HG03139 (cell line): ENCODE data around the gene CORO6.

Experiments
- ATAC-seq: cut with Tn5 transposase; IDR thresholded peaks from one replicate; pipeline ENCODE4 v1.9.1; 2021; ENCODE audit not compliant: unreplicated experiment

Gene CORO6

GRCh38 chr17:29613856-29614255, 8.9 kb downstream of the CORO6 start:
- no peak for ATAC-seq

DNA sequence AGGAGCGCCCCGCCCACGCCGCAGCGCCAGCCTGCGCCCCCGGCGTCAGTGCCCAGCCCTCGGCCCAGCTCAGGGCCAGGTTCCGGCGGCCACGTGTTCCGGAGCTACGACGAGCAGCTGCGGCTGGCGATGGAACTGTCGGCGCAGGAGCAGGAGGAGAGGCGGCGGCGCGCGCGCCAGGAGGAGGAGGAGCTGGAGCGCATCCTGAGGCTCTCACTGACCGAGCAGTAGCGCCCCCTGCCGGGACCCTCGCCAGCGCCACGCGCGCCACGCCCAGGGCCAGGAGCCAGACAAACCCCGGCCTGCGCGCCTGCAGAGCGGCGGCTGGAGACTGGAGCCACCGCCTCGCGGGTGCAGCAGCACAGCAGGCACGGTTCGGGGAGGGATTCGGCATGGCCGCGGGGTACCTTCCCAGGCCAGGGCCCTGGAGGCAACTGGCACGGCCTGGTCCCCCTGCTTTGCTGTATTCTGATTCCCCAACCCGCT, 9.3 kb downstream of the CORO6 start:
- no peak for ATAC-seq

- ATAC-seq, result no peak
Measured at GRCh38 chr17:29612404-29613280, 10.1 kb downstream of the CORO6 start.

DNA sequence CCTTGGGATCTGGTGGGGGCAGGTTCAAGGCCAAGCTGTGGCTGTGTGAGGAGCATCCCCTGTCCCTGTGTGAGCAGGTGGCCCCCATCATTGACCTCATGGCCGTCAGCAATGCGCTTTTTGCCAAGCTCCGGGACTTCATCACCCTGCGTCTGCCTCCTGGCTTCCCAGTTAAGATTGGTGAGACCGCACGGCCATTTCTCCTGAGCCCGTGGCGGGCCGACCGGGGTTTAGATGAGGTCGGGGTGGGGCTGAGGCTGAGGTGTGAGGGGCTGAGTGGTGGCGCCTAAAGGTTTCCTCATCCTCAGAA, 10.7 kb downstream of the CORO6 start:
- ATAC-seq, result no peak

- no peak for ATAC-seq
Measured at GRCh38 chr17:29611351-29612093, 11.2 kb downstream of the CORO6 start.

GRCh38 chr17:29610395-29610794, 12.3 kb downstream of the CORO6 start:
- no peak for ATAC-seq

DNA sequence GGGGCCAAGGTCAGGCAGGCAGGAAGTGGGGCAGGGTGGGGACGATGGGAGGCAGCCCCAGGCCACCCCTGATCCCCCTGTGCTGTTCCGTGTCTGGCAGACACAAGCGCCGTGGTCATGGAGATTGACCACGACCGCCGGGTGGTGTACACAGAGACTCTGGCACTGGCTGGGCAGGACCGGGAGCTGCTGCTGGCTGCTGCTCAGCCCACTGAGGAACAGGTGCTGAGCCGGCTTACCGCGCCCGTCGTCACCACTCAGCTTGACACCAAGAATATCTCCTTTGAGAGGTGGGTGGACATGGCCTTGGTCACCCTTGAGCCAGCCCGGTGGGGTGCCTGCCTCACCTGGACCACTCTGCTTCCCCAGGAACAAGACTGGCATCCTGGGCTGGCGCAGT, 13.7 kb downstream of the CORO6 start:
- ATAC-seq, result no peak

DNA sequence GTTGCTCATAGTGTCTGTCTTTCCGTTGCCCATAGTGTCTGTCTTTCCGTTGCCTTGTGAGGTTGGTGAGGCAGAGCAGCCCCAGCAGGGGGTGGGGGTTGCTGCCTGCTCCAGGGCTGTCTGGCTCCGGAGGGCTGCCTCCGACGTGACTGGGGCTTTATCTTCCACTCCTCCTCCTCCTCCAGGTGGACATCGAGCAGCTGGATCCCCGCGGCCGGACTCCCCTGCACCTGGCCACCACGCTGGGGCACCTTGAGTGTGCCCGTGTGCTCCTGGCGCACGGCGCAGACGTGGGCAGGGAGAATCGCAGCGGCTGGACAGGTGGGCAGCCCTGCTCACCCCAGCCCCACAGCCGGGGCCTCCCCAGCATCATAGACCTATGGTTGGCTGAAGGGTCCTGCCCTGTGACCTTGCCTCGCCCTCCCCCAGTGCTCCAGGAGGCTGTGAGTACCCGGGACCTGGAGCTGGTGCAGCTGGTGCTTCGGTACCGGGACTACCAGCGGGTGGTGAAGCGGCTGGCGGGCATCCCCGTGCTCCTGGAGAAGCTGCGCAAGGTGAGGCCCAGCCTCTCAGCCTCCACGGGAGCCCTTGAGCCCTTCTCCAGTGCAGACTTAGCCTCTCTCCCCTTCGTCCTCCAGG, 15.0 kb downstream of the CORO6 start:
- ATAC-seq, result no peak

DNA sequence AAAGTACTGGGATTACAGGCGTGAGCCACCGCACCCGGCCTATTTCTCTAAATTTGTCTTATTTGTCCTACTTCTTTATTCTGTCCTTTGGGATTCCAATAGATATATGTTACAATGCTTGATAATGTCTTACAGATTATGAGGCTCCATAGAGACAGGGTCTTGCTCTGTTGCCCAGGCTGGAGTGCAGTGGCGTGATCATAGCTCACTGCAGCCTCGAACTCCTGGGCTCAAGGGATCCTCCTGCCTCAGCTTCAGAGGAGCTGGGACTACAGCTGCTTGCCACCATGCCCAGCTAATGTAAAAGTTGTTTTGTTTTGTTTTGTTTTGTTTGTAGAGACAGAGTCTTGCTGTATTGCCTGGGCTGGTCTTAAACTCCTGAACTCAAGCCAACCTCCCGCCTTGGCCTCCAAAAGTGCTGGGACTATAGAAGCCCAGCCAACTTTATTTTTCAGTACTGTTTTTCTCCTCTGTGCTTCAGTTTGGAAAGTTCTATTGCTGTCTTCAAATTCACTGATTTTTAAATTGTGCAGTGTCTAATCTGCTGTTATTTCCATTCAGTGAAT, 19.5 kb downstream of the CORO6 start:
- no peak for ATAC-seq

- no peak for ATAC-seq
Measured at GRCh38 chr17:29597361-29598172, 25.1 kb downstream of the CORO6 start.

GRCh38 chr17:29596811-29597210, 25.9 kb downstream of the CORO6 start:
- ATAC-seq, result no peak

GRCh38 chr17:29595943-29596774, 26.6 kb downstream of the CORO6 start:
- no peak for ATAC-seq

GRCh38 chr17:29595107-29595942, 27.4 kb downstream of the CORO6 start:
- ATAC-seq, result no peak

DNA sequence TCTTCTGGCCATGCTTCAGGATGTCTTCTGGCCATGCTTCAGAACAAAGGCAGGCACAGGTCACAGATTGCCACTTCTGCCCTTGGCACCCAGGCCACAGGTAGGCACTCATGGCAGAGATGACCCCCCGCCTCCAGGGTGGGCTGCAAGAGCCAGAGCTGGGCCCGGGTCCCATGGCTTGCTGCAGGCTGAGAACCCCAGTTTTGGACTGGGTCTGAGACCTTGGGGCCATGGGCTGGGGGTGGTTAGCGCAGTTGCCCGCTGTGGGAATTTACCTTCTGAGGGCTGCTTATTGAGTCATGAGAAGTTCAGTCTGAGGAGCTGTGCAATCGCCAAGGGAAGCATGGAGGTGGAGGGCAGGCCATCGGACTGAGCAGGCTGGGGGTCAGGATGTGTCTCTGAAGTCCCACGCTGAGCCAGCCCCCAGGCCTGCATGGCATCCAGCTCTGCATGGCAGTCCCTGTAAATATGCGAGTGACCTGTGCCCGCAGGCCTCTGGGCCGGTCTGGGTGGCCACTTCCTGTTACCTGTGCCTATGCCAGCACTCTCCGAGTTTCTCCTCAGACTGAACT, 28.1 kb downstream of the CORO6 start:
- no peak for ATAC-seq

- no peak for ATAC-seq
Measured at GRCh38 chr17:29593591-29594518, 28.9 kb downstream of the CORO6 start.

DNA sequence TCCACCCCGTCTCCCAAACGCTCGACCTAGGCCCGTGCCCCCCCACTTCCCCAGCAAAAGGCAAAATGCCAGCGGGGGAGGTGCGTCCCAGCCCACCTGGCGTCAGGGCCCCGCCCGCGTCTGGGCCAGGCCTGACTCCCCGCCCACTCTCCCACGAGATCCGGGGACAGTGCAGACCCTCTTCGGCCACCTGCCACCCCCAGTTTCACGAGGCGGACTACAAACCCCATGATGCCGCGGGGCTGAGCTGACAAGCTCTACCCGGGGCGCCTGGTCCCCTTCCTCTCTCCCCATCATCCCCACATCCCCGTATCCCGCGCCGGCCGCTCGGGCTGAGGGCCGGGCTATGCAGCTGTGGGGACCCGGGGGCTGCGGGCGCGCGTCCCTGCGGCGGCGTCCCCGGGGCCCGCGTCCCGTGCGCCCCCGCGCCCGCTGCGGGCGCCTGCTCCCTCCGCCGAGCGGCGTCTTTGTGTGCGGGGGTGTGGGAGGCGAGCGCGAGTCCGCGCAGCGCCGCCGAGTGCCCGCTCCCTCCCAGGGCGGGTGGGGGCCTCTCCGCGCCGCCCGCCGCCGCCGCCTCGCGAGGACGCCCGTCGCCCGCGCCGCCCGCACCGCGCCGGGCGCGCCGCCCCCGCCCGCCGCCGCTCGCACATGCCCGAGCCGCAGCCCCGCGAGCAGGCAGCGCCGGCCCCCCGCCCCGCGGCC, 29.7 kb downstream of the CORO6 start, which contains the start of gene ANKRD13B:
Gene ANKRD13B, plus strand, starts transcription at position 283 of the 702 bp plus-strand sequence. CDS start 490 bp downstream, outside the sequence.
- no peak for ATAC-seq
